K562 (cell line): ENCODE data around the gene TMEM167B. TPM values are rescaled to one million over a fixed set of nuclear protein-coding genes. Genes with fewer than 3 reads are reported as not detected.
A peak's percentile ranks its signal among the peaks of the same experiment; 100 is the strongest.

Source experiments
- BRD4 ChIP-seq: fragments of 200-600 bp; sonication (generic); IDR thresholded peaks from 2 replicates; pipeline ENCODE4 v1.6.1; 2017; ENCODE audit warnings: inconsistent platforms
- CREB1 ChIP-seq, 2 experiments: sonication (generic) in 1 of 2; formaldehyde crosslinking in 1 of 2; IDR thresholded peaks; 2 replicates each; pipeline versions ENCODE4 v1.6.1 to v1.8.0; 2012 to 2022; ENCODE audit warnings: inconsistent platforms in 1 of 2, mild to moderate bottlenecking in 1 of 2, missing genetic modification reagents in 1 of 2, moderate library complexity in 1 of 2
- DACH1 ChIP-seq: fragments of 450-650 bp; IDR thresholded peaks from 2 replicates; pipeline ENCODE4 v1.6.1; 2018; ENCODE audit not compliant: partially characterized antibody
- DPF2 ChIP-seq: fragments of 450-650 bp; IDR thresholded peaks from 2 replicates; pipeline ENCODE4 v1.6.1; 2016
- EP300 ChIP-seq: IDR thresholded peaks from 2 replicates; pipeline ENCODE4 v1.6.1; 2012; ENCODE audit warnings: low read length, improper control_type of control experiment
- ETV6 ChIP-seq, 3 experiments: fragments of 150-350 bp in 1 of 3; sonication (generic) in 1 of 3; formaldehyde crosslinking in 1 of 3; IDR thresholded peaks; 2 replicates each; pipeline versions ENCODE4 v1.6.1 to v1.8.0; 2014 to 2022; ENCODE audit warnings: borderline replicate concordance in 2 of 3, low read depth in 2 of 3, antibody characterized with exemption in 1 of 3, low read length in 1 of 3, mild to moderate bottlenecking in 1 of 3, missing genetic modification reagents in 1 of 3
- EZH2 ChIP-seq: IDR thresholded peaks from 2 replicates; pipeline ENCODE4 v1.6.1; 2012; ENCODE audit warnings: low read depth, mild to moderate bottlenecking, inconsistent platforms, low read length, borderline replicate concordance
- GATA2 ChIP-seq: sonication (generic); formaldehyde crosslinking; IDR thresholded peaks from 2 replicates; pipeline ENCODE4 v1.4.0; 2020; ENCODE audit warnings: mild to moderate bottlenecking, missing genetic modification reagents
- HNRNPLL ChIP-seq: fragments of 200-400 bp; formaldehyde crosslinking; IDR thresholded peaks from 2 replicates; pipeline ENCODE4 v1.6.1; 2017; ENCODE audit warnings: low read length, low read depth, mild to moderate bottlenecking; ENCODE audit not compliant: poor library complexity, severe bottlenecking
- ILF3 ChIP-seq: fragments of 450-650 bp; IDR thresholded peaks from 2 replicates; pipeline ENCODE4 v1.6.1; 2018; ENCODE audit warnings: antibody characterized with exemption, mild to moderate bottlenecking, moderate library complexity, borderline replicate concordance
- KLF1 ChIP-seq: fragments of 450-650 bp; IDR thresholded peaks from 2 replicates; pipeline ENCODE4 v1.6.1; 2016; ENCODE audit warnings: missing genetic modification characterization, missing compliant biosample characterization
- MED1 ChIP-seq: sonication (generic); formaldehyde crosslinking; IDR thresholded peaks from 2 replicates; pipeline ENCODE4 v1.8.1; 2023; ENCODE audit warnings: missing genetic modification reagents, borderline replicate concordance
- NR0B1 ChIP-seq: fragments of 450-650 bp; IDR thresholded peaks from one replicate; pipeline ENCODE4 v1.6.1; 2018; ENCODE audit warnings: mild to moderate bottlenecking, moderate library complexity; ENCODE audit not compliant: partially characterized antibody
- PHF20 ChIP-seq: fragments of 450-650 bp; IDR thresholded peaks from 2 replicates; pipeline ENCODE4 v1.6.1; 2018; ENCODE audit not compliant: partially characterized antibody
- STAT5A ChIP-seq: IDR thresholded peaks from 2 replicates; pipeline ENCODE4 v1.6.1; 2012; ENCODE audit warnings: low read length, inconsistent platforms, borderline replicate concordance
- TEAD4 ChIP-seq, 2 experiments: sonication (generic) in 1 of 2; formaldehyde crosslinking in 1 of 2; IDR thresholded peaks; 2 replicates each; pipeline versions ENCODE4 v1.6.1 to v1.8.0; 2012 to 2022; ENCODE audit warnings: borderline replicate concordance in 1 of 2, inconsistent platforms in 1 of 2, low read length in 1 of 2, mild to moderate bottlenecking in 1 of 2, missing genetic modification reagents in 1 of 2
- YY1 ChIP-seq, 3 experiments: IDR thresholded peaks; 2 replicates each; pipeline ENCODE4 v1.6.1; 2011; ENCODE audit warnings: low read length in 2 of 3, mild to moderate bottlenecking in 2 of 3, moderate library complexity in 2 of 3, borderline replicate concordance in 1 of 3, control low read depth in 1 of 3, low read depth in 1 of 3; ENCODE audit not compliant: insufficient read depth in 3 of 3, insufficient replicate concordance in 2 of 3, control insufficient read depth in 1 of 3, insufficient read length in 1 of 3; ENCODE audit errors: extremely low read depth in 1 of 3
- ZC3H11A ChIP-seq: IDR thresholded peaks from 2 replicates; pipeline ENCODE4 v1.6.1; 2012; ENCODE audit warnings: low read depth, low read length, improper control_type of control experiment
- ZNF436 ChIP-seq: fragments of 250-450, 450-650 bp; sonication (Bioruptor Pico); formaldehyde crosslinking; IDR thresholded peaks from 2 replicates; pipeline ENCODE4 v1.7.0; 2020; ENCODE audit warnings: mild to moderate bottlenecking
- polyA plus RNA-seq, 8 experiments: library from polyadenylated mRNA; depleted of rRNA in 4 of 8; stranded (reverse) in 5 of 8; unstranded in 3 of 8; fragments of >200 nt; fragmentation: Nextera tagmentation in 2 of 8; fragmentation: Illumina TruSeq in 1 of 8; extraction: Ambion mirVana in 2 of 8; extraction: Trizol in 1 of 8; gene quantifications; 2 replicates each; pipeline versions ENCODE4 v1.2.1 to v1.2.3, GENCODE V29; 2011 to 2014; ENCODE audit warnings: inconsistent platforms in 1 of 8, missing spikeins in 1 of 8
- total RNA-seq, 7 experiments: library from RNA; depleted of rRNA in 6 of 7; stranded (reverse); fragments of >200 nt in 6 of 7; fragmentation: Illumina TruSeq in 2 of 7; extraction: Trizol in 2 of 7; gene quantifications; 2 replicates each; pipeline versions ENCODE4 v1.2.1 to v1.2.3, GENCODE V29; 2011 to 2021; ENCODE audit warnings: low replicate concordance in 1 of 7
- TF ChIP-seq, protein P1 (sequence below), 3 experiments: fragments of 200-800 bp in 1 of 3; sonication (Bioruptor generic) in 1 of 3; sonication (generic) in 1 of 3; formaldehyde crosslinking in 1 of 3; IDR thresholded peaks; 2 replicates each; pipeline versions ENCODE4 v1.6.1 to v1.8.0; 2016 to 2022; ENCODE audit warnings: mild to moderate bottlenecking in 2 of 3, missing compliant biosample characterization in 2 of 3, missing genetic modification characterization in 2 of 3, missing genetic modification reagents in 1 of 3
- TF ChIP-seq, protein P2 (sequence below): fragments of 450-650 bp; IDR thresholded peaks from 2 replicates; pipeline ENCODE4 v1.6.1; 2014; ENCODE audit warnings: low read depth, mild to moderate bottlenecking, moderate library complexity, borderline replicate concordance

The TMEM167B gene
- total and polyA plus RNA-seq, 9 of the 15 experiments (the other 6 are each of a cell fraction or from before 2014, with no cell fraction given), result 17.2 to 36.4 (median 32.2) TPM

DNA sequence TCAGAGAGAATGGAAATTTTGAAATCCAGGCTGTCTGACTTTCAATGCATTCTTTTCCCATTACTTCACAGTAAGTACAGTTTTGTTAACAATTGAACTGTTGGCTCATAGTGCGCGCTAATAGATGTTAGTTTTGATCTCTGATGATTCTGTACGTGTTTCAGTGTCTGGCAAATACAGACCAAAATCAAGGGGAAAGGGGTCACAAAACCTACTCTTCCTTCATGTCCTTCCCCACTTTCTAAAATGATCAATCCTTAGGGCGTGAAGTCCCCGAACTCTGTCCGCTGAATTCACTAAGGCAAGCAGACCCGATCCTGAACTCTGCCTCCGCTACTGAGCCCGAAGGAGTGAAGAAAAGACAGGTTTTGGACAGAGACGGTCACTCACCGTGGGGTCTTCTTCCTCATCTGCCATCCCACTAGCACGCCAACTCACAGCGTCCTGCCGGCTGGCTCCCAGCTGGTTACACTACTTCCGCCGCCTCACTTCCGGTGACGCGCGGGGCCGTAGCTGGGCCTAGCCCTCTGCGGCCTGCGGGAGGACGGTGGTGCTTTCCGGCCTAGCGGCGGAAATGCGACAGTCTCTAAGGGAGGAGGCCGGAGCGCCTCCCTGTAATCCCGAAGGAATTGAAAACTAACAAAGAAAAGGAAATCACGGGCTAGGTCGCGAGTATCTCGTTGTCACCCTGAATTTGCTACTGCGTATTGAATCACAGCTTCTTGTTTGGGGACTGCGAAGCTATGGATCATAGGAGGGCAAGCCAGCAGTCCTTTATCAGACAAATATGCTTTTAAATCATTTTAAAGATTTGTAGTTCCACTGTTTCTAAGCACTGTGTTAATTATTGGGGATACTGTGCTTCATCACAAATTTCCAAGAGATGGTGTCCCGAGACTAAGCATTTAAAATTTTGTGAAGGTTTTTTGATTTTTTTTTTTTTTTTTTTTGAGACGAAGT is 14.8 kb upstream of the TMEM167B start, which contains the start of gene TAF13 (continued):
- TF ChIP-seq, protein P1, sequence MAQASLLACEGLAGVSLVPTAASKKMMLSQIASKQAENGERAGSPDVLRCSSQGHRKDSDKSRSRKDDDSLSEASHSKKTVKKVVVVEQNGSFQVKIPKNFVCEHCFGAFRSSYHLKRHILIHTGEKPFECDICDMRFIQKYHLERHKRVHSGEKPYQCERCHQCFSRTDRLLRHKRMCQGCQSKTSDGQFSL (CRISPR knock-in tag; IDR thresholded peaks at IDR 0.05), result no peak
- TF ChIP-seq, protein P1 (tag; IDR thresholded peaks at IDR 0.05), result no peak
- TF ChIP-seq YY1 (IDR thresholded peaks at IDR 0.05; ENCODE audit: borderline replicate concordance in 1 of 3, control insufficient read depth in 1 of 3, extremely low read depth in 1 of 3, insufficient read depth in 3 of 3, insufficient read length in 1 of 3, insufficient replicate concordance in 2 of 3, low read depth in 1 of 3, low read length in 2 of 3), result peak in 2 of 3 experiments; percentile 58 to 69
- peak; percentile 94 for TF ChIP-seq PHF20
- TF ChIP-seq TEAD4 (IDR thresholded peaks at IDR 0.05; ENCODE audit: low read length), result peak; percentile 2; the same call in 1 of the 2 replicates
- no peak for TF ChIP-seq TEAD4 (CRISPR knock-in tag; IDR thresholded peaks at IDR 0.05; ENCODE audit: borderline replicate concordance)
- no peak for TF ChIP-seq MED1
- no peak for TF ChIP-seq ZNF436
- no peak for TF ChIP-seq ETV6 (IDR thresholded peaks at IDR 0.05; ENCODE audit: borderline replicate concordance in 1 of 2, low read depth in 2 of 2, low read length in 1 of 2)
- no peak for TF ChIP-seq ETV6 (CRISPR knock-in tag; IDR thresholded peaks at IDR 0.05; ENCODE audit: borderline replicate concordance)
- no peak for TF ChIP-seq ILF3
- no peak for TF ChIP-seq STAT5A
- peak; percentile 92 for TF ChIP-seq CREB1 (IDR thresholded peaks at IDR 0.05)
- peak; percentile 88 for TF ChIP-seq CREB1 (CRISPR knock-in tag; IDR thresholded peaks at IDR 0.05)
- 0 out of 2 replicates have a peak, but pooled peaks have one; percentile 11 for TF ChIP-seq DPF2
- TF ChIP-seq, protein P2, sequence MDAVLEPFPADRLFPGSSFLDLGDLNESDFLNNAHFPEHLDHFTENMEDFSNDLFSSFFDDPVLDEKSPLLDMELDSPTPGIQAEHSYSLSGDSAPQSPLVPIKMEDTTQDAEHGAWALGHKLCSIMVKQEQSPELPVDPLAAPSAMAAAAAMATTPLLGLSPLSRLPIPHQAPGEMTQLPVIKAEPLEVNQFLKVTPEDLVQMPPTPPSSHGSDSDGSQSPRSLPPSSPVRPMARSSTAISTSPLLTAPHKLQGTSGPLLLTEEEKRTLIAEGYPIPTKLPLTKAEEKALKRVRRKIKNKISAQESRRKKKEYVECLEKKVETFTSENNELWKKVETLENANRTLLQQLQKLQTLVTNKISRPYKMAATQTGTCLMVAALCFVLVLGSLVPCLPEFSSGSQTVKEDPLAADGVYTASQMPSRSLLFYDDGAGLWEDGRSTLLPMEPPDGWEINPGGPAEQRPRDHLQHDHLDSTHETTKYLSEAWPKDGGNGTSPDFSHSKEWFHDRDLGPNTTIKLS, result peak; percentile 91
- TF ChIP-seq EZH2, result no peak
- no peak for TF ChIP-seq GATA2 (CRISPR knock-in tag)
- peak; percentile 38 for TF ChIP-seq HNRNPLL
- peak; percentile 56; the same call in 1 of the 2 replicates for TF ChIP-seq ZC3H11A
- TF ChIP-seq EP300, result no peak
- no peak; the same call in 1 of the 2 replicates for TF ChIP-seq BRD4
- TF ChIP-seq KLF1, result no peak
- no peak for TF ChIP-seq NR0B1
- TF ChIP-seq DACH1, result peak; percentile 100
